HG03196 (cell line): ENCODE results near the gene TIGD3.

Source experiments
- ATAC-seq: cut with Tn5 transposase; IDR thresholded peaks from one replicate; pipeline ENCODE4 v1.9.1; 2021; ENCODE audit not compliant: unreplicated experiment

Gene TIGD3

GRCh38 chr11:65404210-65404609 lies 49.7 kb downstream of the TIGD3 start:
- no peak for ATAC-seq

GRCh38 chr11:65404638-65405339 lies 50.2 kb downstream of the TIGD3 start:
- no peak for ATAC-seq
